GM12891 (cell line): ENCODE results near the gene MAPK1.
"Not testable (repeated sequence)": the region's sequence is repeated elsewhere in the genome, so short reads cannot be mapped to it uniquely, and the experiment has no call there.

Experiments used
- DNase-seq: peaks from one replicate; pipeline ENCODE4 v3.0.0; 2011; ENCODE audit warnings: low spot score; ENCODE audit not compliant: insufficient read length
- FAIRE-seq: peaks from 2 replicates; lab custom pipeline; 2011; peaks lifted over from hg19 to GRCh38; lab: Jason Lieb, UNC
- PAX5 ChIP-seq: IDR thresholded peaks from 2 replicates; pipeline ENCODE4 v1.6.1; 2011; ENCODE audit warnings: low read length, moderate library complexity, mild to moderate bottlenecking; ENCODE audit not compliant: insufficient read depth, severe bottlenecking
- POLR2A ChIP-seq: IDR thresholded peaks from 2 replicates; pipeline ENCODE4 v1.6.1; 2011; ENCODE audit warnings: low read depth, low read length, control low read depth
- POLR2AphosphoS5 ChIP-seq: IDR thresholded peaks from 2 replicates; pipeline ENCODE4 v1.6.1; 2011; ENCODE audit warnings: low read depth, low read length, control low read depth
- POU2F2 ChIP-seq: IDR thresholded peaks from 2 replicates; pipeline ENCODE4 v1.6.1; 2011; ENCODE audit warnings: low read depth, mild to moderate bottlenecking, control low read depth, low read length, moderate library complexity
- SPI1 ChIP-seq: IDR thresholded peaks from 2 replicates; pipeline ENCODE4 v1.6.1; 2011; ENCODE audit warnings: low read depth, low read length, control low read depth
- TAF1 ChIP-seq: IDR thresholded peaks from 2 replicates; pipeline ENCODE4 v1.6.1; 2011; ENCODE audit warnings: low read depth, low read length, control low read depth

The MAPK1 gene

DNA sequence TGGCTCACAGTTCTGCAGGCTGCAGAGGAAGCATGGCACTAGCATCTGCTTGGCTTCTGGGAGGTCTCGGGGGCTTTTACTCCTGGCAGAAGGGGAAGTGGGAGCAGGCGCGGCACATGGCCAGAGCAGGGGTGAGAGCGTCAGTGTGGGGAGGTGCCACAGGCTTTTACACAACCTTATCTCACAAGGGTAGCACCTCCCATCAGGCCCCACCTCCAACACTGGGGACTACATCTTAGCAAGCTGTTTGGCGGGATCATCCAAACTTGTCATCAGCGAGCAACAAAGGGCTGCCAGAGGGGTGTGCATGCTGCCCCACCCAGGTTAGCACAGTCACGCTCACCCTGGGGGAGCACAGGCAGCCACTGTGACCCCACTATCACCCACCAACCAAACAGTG is 112.9 kb downstream of the MAPK1 start:
- TF ChIP-seq PAX5, result no peak
- TF ChIP-seq POU2F2, result no peak
- no peak for TF ChIP-seq POLR2A
- no peak for TF ChIP-seq TAF1
- TF ChIP-seq POLR2AphosphoS5, result peak; percentile 36; the same call in 1 of the 2 replicates
- TF ChIP-seq SPI1, result peak; percentile 86
- FAIRE-seq (peak; percentile 90), DNase-seq (peak; percentile 33)

DNA sequence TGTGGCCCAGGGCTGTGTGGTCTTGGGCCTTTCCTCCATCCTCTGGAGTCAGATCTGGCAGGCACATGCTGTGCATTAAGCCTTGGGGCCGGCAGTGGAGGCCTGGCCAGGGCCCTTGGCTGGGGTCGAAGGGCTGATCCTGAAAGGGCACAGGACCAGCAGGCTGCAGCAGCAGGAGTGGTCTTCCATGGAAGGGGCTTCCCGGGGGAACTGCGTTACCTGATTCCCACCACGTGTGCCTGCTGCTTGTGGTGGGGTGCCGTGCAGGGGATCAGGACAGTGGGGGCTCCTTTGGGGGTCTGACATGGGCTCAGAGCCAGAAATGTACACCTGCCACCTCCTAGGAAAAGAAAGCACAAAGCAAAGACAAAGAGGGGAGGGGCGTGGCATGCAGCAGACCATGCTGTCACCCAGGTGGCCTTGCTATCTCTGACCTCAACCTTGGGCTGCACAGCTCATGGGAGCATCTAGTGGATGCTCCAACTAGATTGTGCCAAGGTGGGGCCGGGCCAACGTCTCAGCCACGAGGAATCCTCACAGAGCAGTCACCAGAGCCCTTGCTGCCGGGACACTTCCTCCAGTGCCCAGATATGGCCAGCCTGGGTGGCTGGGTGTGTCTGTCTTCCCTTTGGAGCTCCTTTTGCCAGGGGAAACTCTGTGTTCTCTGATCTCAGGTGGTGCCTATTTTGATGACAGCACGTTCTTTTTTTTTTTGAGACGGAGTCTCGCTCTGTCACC is 113.9 kb downstream of the MAPK1 start:
- DNase-seq, result no peak
- FAIRE-seq, result no peak
- TF ChIP-seq POU2F2, result no peak
- TF ChIP-seq POLR2A, result no peak
- no peak for TF ChIP-seq PAX5
- TF ChIP-seq TAF1, result no peak
- no peak for TF ChIP-seq POLR2AphosphoS5
- no peak for TF ChIP-seq SPI1

DNA sequence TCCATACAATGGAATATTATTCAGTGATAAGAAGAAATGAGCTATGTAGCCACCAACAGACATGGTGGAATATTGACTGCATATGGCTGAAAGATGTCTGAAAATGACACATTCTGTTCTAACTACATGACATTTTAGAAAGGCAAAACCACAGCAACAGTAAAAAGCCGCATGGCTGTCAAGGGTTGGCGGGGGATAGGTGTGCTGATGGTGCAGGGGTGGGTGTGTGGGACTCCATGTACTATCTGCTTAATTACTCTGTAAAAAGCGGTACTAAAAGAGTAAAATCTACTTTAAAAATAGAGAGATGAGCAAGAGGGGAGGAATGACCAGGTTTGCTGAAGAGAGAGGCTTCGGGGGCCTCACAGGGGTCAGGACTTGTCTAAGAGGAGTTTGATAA is 115.2 kb downstream of the MAPK1 start:
- DNase-seq, result no peak
- no peak for FAIRE-seq
- TF ChIP-seq POU2F2 (no peak), POLR2A (no peak), PAX5 (no peak), TAF1 (no peak), SPI1 (no peak), POLR2AphosphoS5 (no peak)

DNA sequence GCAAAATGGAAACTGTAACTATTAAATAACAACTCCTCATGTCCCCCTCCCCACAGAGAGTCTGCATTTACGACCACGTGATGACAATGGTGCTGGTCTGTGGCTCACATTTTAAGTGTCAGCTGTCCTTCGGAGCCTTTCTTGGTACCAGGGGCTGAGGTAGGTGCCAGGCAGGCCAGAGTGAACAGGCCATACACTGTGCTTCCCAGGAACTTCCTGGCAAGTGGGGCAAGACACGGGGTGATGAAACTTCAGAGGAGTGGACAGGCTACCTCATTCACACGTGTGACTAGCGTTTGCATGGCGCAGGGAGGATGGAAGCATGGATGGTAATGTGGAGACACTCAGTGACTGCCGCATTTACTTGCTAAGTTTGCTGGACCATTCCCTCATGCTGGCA is 121.5 kb downstream of the MAPK1 start:
- DNase-seq, result no peak
- FAIRE-seq, result peak; percentile 5
- no peak for TF ChIP-seq SPI1
- TF ChIP-seq POU2F2, result no peak

DNA sequence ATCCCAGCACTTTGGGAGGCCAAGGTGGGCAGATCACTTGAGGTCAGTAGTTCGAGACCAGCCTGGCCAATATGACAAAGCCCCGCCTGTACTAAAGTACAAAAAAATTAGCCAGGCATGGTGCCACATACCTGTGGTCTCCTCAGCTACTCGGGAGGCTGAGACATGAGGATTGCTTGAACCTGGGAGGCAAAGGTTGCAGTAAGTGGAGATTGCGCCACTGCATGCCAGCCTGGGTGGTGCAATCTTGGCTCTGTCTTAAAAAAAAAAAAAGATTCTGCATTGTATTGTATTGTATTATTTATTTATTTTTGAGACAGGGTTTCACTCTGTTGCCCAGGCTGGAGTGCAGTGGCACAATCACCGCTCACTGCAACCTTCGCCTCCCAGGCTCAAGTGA is 122.5 kb downstream of the MAPK1 start:
- not testable (repeated sequence) for DNase-seq, FAIRE-seq

DNA sequence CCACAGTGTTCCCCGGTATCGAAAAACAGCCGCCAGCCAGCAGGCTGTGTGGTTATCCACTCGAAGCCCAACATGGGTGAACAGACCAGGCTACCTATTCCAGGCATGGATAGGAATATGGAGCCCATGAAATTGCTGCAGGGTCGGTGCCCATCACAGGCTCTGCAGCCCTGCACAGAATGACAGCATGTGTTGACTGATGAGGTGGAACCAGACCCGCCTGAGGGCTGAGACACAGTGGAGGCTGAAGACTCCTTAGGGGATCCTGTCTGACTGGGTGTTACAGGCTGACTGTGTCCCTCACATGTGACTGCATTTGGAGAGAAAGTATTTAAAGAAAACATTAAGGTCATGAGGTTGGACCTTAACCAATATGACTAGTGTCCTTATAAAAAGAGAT is 125.7 kb downstream of the MAPK1 start:
- DNase-seq (no peak), FAIRE-seq (no peak)
- TF ChIP-seq POLR2AphosphoS5 (no peak), POU2F2 (no peak), SPI1 (no peak), POLR2A (no peak), PAX5 (no peak), TAF1 (no peak)

DNA sequence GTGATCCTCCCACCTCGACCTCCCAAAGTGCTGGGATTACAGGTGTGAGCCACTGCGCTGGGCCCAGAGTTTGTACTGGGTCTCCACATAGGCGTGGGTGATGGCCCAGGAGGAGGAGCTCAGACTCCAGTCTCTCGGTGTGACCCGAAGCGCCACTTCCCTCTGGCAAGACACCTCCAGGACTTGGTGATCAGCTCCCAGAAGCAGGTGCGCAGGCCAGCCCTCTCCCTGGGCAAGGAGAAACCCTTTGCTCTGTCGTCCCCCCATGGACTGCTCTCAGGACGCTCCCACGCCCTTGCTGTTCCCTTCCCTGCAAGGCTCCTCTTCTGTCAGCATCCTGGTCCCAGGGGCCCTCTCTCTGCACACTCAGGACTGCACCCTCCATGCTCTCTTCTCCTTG is 126.4 kb downstream of the MAPK1 start:
- DNase-seq, result no peak
- FAIRE-seq, result no peak

DNA sequence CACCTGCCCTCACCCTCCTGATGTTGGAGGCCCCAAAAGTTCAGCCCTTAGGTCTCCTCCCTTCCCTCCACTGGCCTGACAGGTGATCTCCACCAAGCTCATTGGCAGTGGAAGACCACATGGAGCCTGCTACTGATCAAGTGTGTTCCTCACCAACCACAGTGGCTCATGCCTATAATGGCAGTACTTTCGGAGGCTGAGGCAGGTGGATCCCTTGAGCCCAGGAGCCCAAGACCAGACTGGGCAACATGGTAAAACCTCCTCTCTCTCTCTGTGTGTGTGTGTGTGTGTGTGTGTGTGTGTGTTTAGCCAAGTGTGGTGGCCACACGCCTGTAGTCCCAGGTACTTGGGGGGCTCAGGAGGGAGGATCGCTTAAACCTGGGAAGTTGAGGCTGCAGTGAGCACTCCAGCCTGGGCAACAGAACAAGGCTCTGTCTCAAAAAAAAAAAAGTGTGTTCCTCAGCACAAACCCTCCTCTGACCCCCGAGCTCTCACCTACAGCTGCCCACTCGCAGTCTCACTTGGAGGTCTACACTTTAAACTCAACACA is 127.5 kb downstream of the MAPK1 start:
- TF ChIP-seq TAF1 (no peak), SPI1 (no peak), POLR2AphosphoS5 (no peak), POLR2A (no peak), PAX5 (no peak), POU2F2 (no peak)
- DNase-seq (no peak), FAIRE-seq (no peak)

More for the DNA sequence above, 126.4 kb downstream of the MAPK1 start:
- TF ChIP-seq POLR2A, result no peak
- no peak for TF ChIP-seq POU2F2
- no peak for TF ChIP-seq PAX5
- no peak for TF ChIP-seq SPI1
- TF ChIP-seq POLR2AphosphoS5, result no peak
- TF ChIP-seq TAF1, result no peak

DNA sequence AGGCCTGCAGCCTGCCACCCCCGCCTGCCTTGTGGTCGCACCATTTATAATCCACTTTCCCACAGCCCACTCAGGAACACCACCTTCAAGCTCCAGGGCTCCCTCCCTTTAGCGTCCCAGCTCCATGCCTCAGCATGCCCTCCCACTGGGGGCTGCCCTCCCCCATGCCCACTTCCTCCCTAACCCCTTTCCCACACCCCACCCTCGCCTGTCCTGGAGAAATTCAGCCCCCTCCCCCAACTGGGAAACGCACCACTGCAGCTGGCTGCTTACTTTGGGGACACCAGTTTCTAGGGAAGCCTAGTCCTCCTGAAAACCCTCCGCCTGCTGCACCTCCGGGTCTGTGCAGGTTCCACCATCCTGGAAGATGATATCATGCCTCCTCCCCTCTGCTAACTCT is 128.5 kb downstream of the MAPK1 start:
- no peak for DNase-seq
- FAIRE-seq, result no peak
- TF ChIP-seq SPI1 (no peak), PAX5 (no peak), POLR2AphosphoS5 (no peak), POU2F2 (no peak), POLR2A (no peak), TAF1 (no peak)

DNA sequence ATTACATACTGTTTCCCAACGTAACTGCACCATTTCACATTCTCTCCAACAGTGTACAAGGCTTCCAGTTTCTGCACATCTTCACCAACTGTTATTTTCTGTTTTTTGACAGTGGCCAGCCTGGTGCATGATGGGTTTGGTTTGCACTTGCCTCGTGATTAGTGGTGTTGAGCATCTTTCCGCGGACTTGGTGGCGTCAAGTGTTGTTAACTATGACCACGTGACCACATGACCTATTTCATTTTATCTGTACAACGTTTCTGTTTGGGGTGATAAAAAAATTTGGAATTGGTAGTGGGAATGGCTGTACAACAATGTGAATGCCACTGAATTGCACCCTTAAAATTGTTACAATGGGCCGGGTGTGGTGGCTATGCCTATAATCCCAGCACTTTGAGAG is 129.4 kb downstream of the MAPK1 start:
- DNase-seq (no peak), FAIRE-seq (no peak)
- TF ChIP-seq POLR2AphosphoS5, result no peak
- TF ChIP-seq POU2F2, result no peak
- TF ChIP-seq PAX5, result no peak
